ENCODE measurements around the gene NDUFA7.
"Not testable (repeated sequence)": the region's sequence is repeated elsewhere in the genome, so short reads cannot be mapped to it uniquely, and the experiment has no call there.

Gene NDUFA7

DNA sequence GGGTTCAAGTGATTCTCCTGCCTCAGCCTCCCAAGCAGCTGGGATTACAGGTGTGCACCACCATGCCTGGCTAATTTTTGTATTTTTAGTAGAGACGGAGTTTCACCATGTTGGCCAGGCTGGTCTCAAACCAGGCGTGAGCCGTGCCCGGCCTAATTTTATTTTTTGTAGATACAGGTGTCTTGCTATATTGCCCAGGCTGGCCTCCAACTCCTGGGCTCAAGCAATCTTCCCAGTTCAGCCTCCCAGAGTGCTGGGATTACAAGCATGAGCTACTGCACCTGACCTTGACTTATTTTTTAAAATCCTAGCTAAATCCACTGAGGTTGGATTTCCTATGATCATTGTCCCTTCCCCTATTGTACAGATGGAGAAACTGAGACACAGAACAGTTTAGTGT lies 20.3 kb upstream of the NDUFA7 start:
- not testable (repeated sequence) for DNase-seq

DNA sequence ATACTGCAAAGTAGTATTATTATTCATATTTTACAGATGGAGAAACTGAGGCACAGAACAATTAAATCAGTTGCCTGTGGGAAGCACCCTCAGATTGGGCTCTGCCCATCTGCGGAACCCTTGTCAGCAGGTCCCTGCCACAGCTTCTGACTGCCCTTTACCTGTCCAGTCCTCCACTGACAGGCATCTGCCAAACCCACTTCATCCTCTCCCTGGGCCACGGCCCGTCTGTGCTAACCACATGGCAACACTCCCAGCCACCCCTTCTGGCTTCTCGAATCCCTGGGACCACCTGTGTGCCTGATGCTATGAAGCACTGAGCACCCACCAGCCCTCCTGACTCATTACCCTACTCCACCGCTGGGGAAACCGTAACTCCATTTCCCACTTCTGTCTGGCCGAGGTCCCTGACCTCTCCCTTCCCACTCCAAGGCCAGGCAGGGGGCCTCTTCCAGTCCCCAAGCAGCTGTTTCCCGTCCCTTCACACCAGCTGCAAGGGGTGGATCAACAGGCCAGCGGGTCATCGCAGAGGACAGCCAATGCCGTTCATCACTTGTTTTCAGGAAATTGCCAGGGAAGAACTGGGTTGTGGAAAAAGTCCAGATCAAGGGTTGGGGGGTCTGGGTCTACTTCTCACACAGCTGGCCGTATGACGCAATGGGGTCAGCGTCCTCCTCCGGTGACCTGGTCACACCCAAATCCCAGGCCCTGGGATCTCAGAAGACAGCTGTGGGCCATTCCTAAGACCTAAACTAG lies 19.3 kb upstream of the NDUFA7 start:
- DNase-seq, result no peak

DNA sequence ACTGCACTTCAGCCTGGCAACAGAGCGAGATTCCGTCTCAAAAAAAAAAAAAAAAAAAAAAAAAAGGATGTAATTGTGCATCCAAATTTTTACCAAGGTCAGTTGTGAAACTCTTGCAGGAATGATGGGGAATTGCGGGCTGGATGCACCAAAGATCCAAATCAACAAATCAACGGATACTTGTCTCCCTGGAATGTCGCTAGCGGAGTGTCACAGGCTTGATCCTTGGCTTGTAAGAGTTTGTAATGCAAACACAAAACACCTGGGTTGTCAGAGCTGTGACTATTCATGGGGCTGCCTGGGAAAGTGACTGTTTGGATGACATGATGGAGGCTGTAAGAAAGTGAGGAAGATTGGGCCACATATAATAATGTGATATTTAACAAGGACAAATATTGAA lies 17.7 kb upstream of the NDUFA7 start:
- DNase-seq, result no peak

DNA sequence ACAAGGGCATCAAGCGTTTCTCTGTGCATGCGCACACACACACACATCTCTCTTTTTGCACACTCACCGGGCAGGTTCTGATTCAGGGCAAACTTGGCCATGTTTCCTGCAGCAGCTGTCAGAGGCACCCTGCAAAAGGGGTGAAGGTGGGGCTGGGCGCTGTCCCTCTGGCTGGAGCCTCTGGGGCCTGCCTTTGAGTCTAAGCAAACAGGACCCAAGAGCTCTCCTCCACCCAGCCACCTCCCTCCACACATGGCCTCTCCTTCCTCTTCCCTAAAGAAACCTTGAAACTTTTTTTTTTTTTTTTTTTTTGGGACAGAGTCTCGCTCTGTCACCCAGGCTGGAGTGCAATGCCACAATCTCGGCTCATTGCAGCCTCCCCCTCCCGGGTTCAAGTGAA lies 16.6 kb upstream of the NDUFA7 start:
- no peak for DNase-seq

DNA sequence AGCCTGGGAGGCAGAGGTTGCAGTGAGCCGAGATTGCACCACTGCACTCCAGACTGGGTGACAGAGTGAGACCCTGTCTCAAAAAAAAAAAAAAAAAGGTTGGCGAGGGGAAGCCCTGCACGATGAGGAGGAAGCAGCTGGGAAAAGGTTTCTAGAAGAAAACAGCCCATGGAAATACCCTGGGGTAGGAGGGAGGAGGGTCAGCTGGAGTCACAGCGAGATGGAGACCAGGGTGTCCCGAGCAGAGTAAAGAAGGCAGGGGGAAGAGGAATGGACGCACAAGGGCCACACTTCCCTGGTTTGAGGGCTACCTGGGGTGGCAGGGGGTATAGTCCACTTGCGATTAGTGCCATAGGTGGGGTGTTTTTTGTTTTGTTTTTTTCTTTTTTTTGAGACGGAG lies 15.5 kb upstream of the NDUFA7 start:
- DNase-seq, result no peak

DNA sequence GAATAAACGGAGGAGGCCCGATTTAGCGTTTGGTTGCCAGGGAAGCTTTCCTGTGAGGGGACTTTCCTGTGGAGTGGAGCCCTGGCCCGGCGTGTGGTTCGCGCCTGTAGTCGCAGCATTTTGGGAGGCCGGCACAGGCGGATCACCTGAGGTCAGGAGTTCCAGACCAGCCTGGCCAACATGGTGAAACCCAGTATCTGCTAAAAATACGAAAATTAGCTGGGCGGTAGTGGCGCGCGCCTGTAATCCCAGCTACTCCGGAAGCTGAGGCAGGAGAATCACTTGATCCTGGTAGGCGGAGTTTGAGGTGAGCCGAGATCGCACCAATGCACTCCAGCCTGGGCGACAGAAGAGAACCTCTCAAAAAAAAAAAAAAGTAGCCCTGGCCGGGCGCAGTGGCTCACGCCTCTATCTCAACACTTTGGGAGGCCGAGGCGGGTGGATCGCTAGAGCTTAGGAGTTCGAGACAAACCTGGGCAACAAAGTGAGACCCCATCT lies 14.9 kb upstream of the NDUFA7 start:
- no peak for DNase-seq

DNA sequence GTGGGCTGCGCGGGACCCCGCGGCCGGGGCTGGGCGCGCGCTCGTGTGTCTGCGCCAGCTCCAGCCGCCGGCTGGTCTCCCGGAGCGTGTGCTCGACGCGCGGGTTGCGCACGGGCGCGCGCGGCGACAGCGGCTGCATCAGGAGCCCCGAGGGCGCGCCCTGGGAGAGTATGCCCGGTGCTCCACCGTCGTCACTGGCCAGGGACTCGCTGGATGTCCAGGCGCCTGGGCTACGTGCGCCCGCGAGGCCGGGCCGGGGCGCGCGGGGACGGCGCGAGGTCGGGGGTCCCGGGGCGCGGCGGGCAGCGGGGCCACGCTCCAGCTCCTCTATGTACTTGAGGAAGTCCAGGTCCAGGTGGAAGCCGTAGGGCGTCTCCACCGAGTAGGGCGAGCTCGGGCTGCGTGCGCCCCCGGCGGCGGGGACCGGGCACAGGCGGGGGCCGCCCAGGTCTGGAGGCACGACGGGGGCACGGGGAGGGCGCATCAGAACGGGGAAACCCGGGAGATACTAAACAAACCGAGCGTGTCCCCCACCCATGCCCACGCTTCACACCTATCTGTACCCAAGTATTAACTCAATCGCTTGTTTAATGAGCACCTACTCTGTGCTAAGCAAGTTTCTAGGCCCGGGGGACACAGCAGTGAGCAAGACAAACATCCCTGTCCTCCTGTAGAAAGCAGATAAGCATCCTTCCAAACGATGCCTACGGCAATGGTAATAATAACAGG lies 14.3 kb upstream of the NDUFA7 start:
- DNase-seq, result peak; percentile 76

DNA sequence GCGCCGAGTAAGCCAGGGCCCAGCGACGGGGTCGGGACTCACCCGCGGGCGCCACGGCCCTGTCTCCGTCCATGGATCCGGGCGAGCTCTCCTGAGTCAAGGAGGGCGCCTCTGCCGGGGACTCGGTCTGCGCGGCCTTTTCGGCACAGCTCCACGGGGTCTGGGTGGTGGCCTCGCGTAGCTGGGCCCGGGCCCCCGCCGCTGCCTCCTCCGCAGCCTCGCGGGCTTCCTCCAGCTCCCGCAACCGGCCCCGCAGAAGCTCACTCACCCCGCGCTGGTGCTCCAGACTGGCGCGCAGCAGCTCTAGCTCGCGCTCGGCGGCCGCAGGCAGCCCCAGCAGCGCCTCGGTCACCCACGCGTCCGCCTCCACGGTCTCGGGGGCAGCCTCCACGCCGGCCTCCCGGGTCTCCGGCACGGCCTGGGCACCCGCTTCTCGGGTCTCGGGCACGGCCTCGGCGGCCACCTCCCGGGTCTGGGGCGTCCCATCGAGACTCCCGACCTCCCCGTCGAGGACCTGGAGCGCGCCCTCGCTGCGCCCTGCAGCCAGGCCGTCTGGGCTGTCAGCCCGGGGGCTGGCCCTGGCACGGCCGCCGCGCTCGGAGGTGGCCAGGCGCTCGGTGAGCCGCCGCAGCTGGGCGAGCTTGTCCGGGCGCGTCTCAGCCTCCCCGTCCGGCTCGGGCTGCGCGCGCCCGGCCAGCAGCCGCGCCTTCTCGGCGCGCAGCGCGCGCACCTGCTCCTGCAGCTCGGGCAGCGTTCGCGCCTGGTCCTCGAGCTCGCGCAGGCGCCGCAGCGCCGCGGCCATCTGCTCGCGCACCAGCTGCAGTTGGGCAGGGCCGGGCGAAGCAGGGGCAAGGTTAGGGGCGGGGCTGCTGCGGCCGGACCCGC lies 13.5 kb upstream of the NDUFA7 start:
- DNase-seq, result peak; percentile 72

DNA sequence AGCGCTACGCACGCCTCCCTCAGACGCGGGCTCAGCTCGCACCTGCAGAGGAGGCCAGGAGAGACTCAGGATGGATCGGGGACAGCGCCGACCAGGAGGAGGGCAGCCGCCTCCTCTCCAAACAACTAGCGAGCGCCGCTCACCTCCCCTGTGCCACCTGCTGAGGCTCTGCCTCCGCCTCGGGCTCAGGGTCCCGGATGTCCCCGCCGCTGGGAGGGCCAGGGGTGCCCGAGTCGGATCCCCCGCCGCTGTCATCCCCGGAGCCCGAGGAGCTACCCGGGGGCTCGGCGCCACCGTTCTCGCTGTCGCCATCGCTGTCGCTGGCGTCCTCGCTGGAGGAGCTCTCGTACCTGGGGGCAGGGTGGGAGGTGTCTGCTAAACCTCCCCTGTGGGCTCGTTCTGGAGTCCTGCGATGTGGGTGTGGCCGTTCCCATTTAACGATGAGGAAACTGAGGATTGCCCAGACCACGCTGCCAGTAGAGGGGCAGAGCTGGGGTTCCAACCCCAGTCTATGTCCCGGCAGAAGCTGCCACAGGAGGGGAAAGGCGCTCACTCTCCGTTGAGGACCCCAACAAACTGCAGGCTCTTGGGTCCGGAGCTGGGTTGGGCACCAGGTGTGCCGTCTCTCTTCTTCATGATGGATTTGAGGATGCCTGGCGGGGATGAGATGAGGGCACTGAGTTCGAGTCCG lies 12.7 kb upstream of the NDUFA7 start:
- DNase-seq, result no peak

DNA sequence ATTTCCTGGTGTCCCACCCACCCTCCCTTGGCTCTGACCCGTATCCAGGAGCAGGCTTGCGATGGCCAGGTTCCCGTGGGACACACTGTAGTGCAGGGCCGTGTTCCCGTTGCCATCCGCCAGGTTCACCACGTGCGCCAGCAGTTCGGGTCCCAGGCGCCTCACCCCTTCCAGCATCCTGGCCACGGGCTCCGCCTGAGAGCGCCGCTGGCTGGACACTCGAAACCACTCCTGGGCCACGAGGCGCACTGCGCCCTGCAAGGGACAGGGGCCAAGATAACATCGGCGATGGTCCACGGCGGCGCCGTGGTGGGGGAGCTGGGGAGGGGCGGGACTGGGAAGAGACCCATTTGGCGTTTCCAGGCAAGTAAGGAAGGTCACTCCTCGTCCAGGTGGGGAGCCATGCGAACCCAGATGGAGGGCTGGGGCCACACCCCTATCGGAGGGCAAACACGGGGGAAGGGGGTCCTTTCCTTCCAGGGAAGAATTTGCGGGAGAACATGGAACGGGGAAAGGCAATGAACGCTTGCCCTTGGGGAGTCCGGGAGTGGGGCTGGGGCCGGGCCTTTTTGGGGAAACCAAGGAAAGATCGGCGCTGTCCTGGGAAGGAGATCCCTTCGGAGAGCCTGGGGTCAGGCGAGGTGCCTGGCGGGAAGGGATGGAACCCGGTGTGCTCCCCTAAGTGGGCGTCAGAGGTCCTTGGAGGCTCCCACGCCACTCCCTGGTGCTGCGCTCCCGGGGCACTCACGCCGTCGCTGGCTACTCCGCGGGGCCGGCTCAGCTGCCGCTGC lies 12.0 kb upstream of the NDUFA7 start:
- no peak for DNase-seq

DNA sequence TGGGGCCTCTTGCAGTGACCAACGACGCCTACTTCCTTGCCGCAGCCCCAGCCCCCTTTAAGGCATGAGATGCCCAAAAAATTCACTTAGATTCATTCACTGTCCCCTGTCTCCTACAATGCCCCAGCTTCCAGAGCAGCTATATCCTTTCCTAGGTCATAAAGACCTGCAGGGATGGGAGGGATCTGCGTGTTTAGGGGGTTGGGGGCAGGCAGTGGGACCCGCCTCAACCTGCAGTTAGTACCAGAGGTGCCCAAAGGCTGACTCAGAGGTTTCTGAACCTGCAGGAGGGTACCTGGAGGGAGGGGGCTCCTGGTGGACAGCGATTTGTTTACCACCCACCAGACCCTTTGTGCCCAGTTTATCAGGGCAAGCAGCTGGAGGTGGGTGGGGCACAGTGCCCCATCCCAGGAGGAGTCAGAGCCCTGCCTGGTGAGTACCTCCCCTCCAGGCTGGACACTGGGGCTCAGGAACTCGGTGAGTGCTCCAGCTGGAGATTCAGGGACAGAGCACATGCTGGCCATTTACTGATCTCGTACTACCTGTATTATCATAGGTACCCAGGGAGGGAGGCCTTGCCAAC lies 10.2 kb upstream of the NDUFA7 start:
- no peak for DNase-seq

DNA sequence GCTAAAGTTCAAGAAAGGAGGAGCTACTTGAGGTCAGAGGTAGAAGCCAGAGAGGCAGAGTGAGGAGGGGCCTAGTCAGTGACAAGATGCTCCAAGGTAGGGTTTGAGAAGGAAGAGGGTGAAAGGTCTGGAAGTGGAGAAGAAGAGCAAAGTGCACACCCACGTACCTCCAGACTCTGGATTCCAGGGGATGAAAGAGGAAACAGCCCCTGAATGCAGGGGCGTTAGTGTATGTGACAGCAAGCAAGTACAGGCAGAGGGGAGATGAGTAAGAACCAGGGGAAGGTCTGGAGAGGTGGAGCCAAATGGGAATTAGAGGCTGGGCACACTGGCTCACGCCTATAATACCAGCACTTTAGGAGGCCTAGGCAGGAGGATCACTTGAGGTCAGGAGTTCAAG lies 8.8 kb upstream of the NDUFA7 start:
- no peak for DNase-seq

DNA sequence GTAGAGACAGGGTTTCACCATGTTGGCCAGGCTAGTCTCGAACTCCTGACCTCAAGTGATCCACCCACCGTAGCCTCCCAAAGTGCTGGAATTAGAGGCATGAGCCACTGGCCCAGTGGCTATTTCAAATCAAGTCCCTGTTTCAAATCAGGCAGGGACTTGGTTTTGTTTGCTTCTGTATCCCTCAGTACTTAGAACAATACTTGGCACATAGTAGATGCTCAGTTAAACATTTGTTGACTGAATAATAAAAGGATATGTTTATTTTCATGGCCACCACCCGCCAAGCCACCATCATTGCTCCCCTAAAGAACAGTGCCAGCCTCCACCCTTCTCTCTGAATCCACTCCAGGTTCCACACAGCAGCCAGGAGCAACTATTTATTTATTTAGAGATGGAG lies 4.3 kb upstream of the NDUFA7 start:
- DNase-seq, result no peak

DNA sequence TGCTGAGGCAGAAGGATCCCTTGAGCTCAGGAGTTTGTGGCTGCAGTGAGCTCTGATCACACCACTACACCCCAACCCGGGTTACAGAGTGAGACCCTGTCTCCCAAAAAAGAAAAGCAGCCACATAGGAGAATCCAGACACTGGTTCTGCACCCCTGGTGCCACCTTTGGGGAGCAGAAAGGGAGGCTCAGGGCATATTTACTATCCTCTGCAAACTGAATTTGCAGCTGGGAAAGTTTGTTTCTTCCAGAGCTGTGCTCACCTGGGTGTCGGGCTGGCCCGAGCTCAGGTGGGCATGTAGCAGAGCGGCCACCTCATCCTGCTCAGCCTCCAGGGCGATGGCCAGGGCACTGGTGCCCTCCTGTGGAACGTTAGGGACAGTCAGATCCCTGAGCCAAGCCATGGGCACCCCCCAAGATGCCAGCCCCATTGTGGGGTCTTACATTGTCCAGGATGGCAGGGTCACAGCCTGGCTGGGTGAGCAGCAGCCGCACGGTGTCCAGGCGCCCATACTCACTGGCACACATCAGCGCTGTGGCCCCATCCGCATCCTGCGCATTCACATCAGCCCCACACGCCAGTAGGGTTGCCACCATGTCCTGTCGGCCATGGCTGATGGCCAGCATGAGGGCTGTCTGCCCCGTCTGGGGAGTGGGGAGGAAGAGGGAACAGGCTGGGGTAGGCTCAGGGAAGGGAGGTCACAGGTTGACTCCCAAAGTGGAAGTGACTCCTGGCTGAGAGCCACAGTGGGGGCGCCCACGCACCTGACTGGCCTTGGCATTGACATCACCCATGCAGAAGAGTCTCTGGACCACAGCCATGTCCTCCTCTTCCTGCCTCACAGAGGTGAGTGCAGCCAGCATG lies 3.2 kb upstream of the NDUFA7 start:
- peak; percentile 69 for DNase-seq

DNA sequence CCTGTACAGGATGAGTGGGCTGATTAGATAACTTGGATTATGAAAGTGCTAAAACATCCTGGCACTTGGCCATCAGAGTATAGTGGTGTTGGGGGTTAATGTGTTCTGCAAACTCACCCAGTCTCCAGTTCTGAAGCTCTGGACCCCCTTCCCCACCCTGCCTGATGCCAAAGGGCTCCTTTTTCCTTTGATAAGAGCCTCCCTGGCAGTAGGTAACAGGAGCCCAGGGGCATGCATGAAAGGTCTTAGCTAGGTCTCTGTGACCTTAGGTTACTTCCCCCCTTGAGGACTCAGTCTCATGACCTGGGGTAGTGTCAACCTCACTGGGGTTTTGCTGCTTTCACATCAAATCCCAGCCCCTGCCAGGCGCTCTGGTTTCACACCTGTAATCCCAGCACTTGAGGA lies 2.6 kb upstream of the NDUFA7 start:
- peak; percentile 68 for DNase-seq

DNA sequence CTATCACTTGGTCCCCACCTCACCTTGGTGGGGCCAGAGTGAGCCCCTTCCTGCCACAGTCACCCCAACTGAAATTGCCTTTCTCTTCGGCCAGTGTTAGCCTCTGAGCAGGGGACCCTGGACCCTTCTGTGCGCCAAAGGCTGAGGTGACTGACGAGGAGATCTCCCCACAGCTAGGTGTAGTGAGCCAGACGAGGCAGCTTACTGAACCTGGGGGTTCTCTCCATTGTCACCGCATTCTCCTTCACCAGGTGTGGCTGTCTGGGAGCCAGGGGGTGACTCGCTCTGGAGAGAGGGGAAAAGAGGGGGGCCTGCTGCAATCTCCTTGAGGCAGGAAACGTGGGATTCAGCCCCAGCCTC lies 1.4 kb upstream of the NDUFA7 start:
- no peak for DNase-seq

DNA sequence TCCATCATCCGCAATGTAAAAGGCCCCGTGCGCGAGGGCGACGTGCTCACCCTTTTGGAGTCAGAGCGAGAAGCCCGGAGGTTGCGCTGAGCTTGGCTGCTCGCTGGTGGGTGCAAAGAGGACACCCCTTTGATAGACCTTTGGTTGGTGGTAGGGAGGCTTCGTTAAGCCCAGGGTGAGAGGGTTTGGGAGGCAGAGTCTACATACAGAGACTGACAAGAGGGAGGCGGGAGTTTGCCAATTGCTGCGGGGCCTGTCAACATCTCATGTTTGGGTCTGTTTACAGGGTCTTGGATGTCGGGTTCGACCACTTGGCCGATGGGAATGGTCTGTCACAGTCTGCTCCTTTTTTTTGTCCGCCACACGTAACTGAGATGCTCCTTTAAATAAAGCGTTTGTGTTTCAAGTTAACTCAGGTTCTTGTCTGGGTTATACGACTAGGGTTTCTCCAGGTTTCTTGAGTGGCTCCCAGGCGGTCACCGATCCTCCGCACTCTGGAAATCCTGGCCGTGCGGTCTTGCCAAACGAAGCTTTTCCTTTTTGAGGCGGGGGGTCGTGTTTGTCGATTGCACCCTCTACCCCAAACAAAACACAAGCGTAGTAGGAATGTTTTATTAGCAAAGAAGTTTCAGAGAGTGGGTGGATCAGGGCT lies 937 bp upstream of the NDUFA7 start:
- DNase-seq, result no peak

DNA sequence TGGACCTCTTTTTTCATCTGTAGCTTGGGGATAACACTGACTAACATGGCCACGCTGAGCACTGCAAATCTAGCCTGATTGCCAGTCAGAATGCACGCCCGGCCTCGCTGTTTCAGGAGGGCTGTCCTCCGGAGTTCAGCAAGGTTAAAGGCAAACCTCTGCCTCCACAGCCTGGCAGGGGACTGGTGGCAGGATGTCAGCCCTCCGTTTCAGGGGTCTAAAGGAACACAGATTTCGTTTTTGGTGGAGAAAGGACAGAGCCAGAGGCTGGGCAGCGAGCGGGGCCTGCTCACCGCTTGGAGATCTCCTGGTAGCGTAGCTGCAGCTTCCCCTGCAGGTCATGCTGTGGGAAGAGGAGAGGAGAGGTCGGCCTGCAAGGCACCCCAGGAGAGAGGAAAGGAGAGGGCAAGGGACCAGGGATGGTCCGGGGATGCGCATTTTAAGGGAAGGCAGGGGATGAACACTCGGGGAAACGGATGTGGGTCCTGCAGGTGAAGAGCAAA lies 560 bp downstream of the NDUFA7 start:
- DNase-seq, result peak; percentile 71

DNA sequence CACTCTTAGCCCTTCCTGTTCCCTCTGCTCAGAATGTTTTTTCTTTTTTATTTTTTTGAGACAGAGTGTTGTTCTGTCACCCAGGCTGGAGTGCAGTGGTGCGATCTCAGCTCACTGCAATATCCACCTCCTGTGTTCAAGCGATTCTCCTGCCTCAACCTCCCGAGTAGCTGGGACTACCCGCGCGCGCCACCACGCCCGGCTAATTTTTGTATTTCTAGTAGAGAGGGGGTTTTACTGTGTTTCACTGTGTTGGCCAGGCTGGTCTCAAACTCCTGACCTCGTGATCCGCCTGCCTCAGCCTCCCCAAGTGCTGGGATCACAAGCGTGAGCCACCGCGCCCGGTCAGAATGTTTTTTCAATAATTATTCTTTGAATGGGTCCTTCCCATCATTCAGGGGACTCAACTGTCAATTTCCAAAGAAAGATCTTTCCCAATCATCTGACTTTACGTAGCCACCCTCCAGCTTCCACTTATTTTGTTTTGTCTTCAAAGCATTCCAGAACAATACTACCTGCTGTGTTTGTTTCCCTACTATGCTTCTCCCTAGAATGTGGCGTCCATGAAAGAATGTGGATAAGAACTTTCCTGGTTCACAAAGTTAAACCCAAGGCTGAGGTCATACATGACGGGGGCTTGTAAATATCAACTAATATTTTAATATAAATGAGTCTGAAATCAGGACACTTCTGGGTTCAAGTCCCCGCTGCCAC lies 1.2 kb downstream of the NDUFA7 start:
- DNase-seq, result no peak
